IPS-20b (cell line): ENCODE results near the gene CXCR6.

Experiments used
- H3K27ac ChIP-seq: one replicate; pipeline ENCODE4 v1.5.1; 2013; ENCODE audit warnings: low read length
- H3K27me3 ChIP-seq: 2 replicates; pipeline ENCODE4 v1.6.1; 2013; ENCODE audit warnings: mild to moderate bottlenecking, low read length, inconsistent platforms; ENCODE audit not compliant: insufficient read depth
- H3K36me3 ChIP-seq: 2 replicates; pipeline ENCODE4 v1.6.1; 2013; ENCODE audit warnings: low read depth, mild to moderate bottlenecking, inconsistent platforms, low read length, moderate library complexity; ENCODE audit not compliant: insufficient read depth
- H3K4me1 ChIP-seq: 2 replicates; pipeline ENCODE4 v1.6.1; 2013; ENCODE audit warnings: mild to moderate bottlenecking, control low read depth, inconsistent platforms, low read length, moderate library complexity; ENCODE audit not compliant: insufficient read depth
- H3K4me3 ChIP-seq: 2 replicates; pipeline ENCODE4 v1.5.1; 2013; ENCODE audit warnings: mild to moderate bottlenecking, low read length, inconsistent platforms
- H3K9ac ChIP-seq: 2 replicates; pipeline ENCODE4 v1.6.1; 2013; ENCODE audit warnings: low read depth, mild to moderate bottlenecking, inconsistent platforms, low read length, moderate library complexity
- H3K9me3 ChIP-seq: 2 replicates; pipeline ENCODE4 v1.6.1; 2013; ENCODE audit warnings: mild to moderate bottlenecking, low read depth, low read length, inconsistent platforms; ENCODE audit not compliant: insufficient read depth

The CXCR6 gene

DNA sequence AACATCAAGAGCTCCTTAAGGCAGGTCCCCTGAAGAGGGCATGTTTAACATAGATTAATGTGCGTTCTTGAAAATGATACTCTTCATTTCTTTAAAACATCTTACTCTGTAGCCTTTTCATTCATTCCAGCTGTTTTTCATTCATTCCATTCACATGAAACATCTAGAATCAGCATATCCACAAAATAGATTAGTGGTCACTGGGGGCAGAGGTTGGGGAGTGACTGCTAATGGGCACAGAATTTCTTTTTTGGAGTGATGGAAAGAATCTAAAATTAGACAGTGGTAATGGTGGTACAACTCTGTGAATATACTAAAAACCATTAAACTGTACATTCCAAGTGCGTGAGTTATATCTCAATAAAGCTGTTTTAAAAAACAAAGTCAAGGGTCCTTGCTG, 15.4 kb upstream of the CXCR6 start:
- Histone ChIP-seq H3K27ac (no peak overlapping the region), H3K9me3 (no peaks in the 10 kb centered on the region), H3K9ac (no peak overlapping the region), H3K4me1 (no peaks in the 10 kb centered on the region), H3K27me3 (no peaks in the 10 kb centered on the region), H3K36me3 (peaks cover 76% of the 10 kb centered on the region), H3K4me3 (no peak overlapping the region)

DNA sequence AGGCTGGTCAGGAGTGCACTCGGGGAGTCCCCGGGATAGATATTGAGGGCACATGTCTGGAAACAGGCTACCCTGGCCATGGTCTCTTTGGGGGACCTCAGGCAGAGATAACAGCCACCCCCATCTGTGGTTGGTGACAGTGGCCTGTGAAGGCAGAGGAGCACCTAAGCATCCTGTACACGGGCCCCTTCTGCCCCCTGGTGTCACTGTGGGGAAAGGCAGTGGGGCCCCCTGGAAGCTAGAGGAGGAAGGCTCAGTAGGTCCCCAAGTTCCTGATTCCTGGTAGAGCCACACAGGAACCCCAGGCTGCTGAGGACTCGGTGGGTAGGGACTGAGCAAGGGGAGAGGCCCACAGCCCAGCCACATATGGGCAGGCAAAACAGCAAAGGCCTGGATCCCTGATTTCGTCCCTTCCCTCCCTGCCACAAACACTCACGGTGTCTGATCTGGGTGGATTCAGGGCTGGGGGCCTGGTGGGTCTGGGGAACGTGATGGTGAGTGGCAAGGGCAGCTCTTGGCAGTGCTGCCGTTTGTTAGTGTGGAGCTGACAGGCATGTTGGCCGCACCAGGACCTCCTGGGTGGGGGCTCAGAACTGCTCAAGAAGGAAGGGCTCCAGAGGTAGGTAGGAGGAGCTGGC, 14.1 kb upstream of the CXCR6 start:
- H3K4me3 ChIP-seq, result no peak overlapping the region
- no peak overlapping the region for H3K27ac ChIP-seq
- H3K27me3 ChIP-seq, result no peaks in the 10 kb centered on the region
- H3K36me3 ChIP-seq, result peaks cover 75% of the 10 kb centered on the region
- no peaks in the 10 kb centered on the region for H3K4me1 ChIP-seq
- H3K9me3 ChIP-seq, result no peaks in the 10 kb centered on the region
- H3K9ac ChIP-seq, result no peak overlapping the region

GRCh38 chr3:45931496-45931895, 11.8 kb upstream of the CXCR6 start:
- H3K27me3 ChIP-seq, result no peaks in the 10 kb centered on the region
- H3K36me3 ChIP-seq, result peaks cover 93% of the 10 kb centered on the region

DNA sequence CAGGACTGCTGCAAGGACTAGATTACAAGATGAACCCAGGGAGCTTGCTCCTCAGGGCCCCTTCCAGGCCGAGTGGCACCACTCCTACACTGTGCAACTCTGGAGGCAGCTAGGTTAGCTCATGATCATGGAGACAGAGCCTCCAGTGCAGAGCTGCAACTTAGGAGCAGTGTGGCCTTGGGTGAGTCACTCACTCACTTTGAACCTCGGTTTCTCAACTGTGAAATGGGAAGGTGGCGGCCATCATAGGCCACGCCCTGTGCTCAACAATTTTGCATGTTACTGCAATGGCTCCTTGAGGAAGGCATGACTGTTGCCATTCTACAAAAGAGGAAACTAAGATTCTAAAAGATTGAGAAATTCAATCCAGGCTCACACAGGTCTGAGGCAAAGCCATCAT, 11.2 kb upstream of the CXCR6 start:
- Histone ChIP-seq H3K36me3 (peaks cover 97% of the 10 kb centered on the region), H3K4me3 (no peak overlapping the region), H3K27me3 (no peaks in the 10 kb centered on the region), H3K9me3 (no peaks in the 10 kb centered on the region), H3K4me1 (no peaks in the 10 kb centered on the region), H3K27ac (no peak overlapping the region), H3K9ac (no peak overlapping the region)

More at GRCh38 chr3:45931496-45931895, 11.8 kb upstream of the CXCR6 start:
- H3K9me3 ChIP-seq, result no peaks in the 10 kb centered on the region
- H3K4me3 ChIP-seq, result no peak overlapping the region
- no peak overlapping the region for H3K27ac ChIP-seq
- no peak overlapping the region for H3K9ac ChIP-seq
- no peaks in the 10 kb centered on the region for H3K4me1 ChIP-seq

DNA sequence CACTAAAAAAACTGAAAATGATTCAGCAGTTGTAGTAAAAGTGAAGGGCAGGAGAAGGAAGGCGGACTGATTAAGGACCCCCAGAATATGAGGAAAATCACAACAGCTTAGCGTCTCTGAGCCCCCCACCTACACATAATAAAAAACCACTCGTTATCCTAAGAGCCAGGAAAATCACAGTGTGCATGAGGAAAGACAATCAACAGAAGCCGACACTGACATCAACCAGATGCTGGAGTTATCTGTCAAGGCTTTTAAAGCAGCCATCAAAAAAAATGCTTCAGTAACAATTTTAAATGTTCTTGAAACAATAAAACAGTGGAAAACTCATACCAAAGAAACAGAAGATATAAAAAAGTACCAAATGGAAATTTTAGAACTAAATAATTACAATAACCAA, 9.7 kb upstream of the CXCR6 start:
- H3K27me3 ChIP-seq, result no peaks in the 10 kb centered on the region
- H3K4me3 ChIP-seq, result no peak overlapping the region
- H3K27ac ChIP-seq, result no peak overlapping the region
- no peaks in the 10 kb centered on the region for H3K9me3 ChIP-seq
- H3K9ac ChIP-seq, result no peak overlapping the region
- H3K4me1 ChIP-seq, result no peaks in the 10 kb centered on the region
- H3K36me3 ChIP-seq, result peaks cover 88% of the 10 kb centered on the region

- no peaks in the 10 kb centered on the region for H3K9me3 ChIP-seq
- H3K27ac ChIP-seq, result no peak overlapping the region
- no peaks in the 10 kb centered on the region for H3K27me3 ChIP-seq
- peaks cover 7% of the 10 kb centered on the region; the same call in 1 of the 2 replicates for H3K4me1 ChIP-seq
- H3K9ac ChIP-seq, result no peak overlapping the region
- no peak overlapping the region for H3K4me3 ChIP-seq
- H3K36me3 ChIP-seq, result peaks cover 62% of the 10 kb centered on the region
These were observed 7.0 kb upstream of the CXCR6 start for GRCh38 chr3:45936261-45936660.

DNA sequence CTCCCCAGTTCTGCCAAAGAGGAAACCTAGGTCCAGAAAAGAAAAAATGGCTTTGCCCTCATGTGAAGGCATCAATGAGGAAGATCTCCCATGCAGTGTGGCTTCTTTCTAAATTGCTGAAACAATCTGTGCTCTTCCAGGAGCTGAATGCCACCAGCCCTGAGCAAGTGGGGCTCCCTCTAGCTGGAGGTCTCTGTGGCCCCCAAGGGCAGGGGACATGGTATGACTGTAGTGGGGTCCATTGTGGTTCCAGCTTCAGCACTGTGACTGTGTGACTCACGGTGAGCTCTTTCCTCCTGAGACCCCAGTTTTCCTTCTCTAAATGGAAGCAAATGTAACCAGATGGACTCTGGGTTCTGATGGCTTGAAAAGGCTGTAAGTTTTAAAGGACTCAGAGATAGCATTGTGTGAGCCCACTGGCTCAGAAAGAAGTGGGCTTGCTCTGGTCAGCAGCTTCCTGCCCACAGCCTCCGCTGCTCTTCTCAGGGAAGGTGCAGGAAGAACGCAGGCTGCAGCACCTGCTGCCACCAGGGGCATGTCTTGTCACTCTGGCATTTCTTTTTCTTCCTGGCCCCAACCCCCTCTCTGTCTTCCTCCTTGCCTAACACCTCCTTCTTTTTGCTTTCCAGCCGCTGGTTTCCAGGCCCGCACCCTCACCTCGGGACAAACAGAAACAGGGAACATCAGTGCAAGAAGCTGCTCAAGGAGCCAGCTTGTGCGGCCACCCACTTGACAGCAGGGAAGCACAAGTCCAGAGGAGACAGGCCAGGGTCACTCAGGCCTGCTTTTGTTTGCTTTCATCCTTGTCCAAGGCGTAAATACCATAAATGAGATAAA, 5.8 kb upstream of the CXCR6 start:
- H3K36me3 ChIP-seq, result peaks cover 51% of the 10 kb centered on the region

GRCh38 chr3:45938043-45938435, 5.2 kb upstream of the CXCR6 start:
- no peak overlapping the region for H3K4me3 ChIP-seq
- H3K36me3 ChIP-seq, result peaks cover 45% of the 10 kb centered on the region
- no peak overlapping the region for H3K27ac ChIP-seq
- no peaks in the 10 kb centered on the region for H3K9me3 ChIP-seq
- H3K27me3 ChIP-seq, result no peaks in the 10 kb centered on the region
- peaks cover 7% of the 10 kb centered on the region; the same call in 1 of the 2 replicates for H3K4me1 ChIP-seq
- no peak overlapping the region for H3K9ac ChIP-seq

More for the DNA sequence above, 5.8 kb upstream of the CXCR6 start:
- Histone ChIP-seq H3K9me3 (no peaks in the 10 kb centered on the region), H3K4me1 (peaks cover 7% of the 10 kb centered on the region; the same call in 1 of the 2 replicates), H3K27ac (no peak overlapping the region), H3K4me3 (no peak overlapping the region), H3K27me3 (no peaks in the 10 kb centered on the region), H3K9ac (no peak overlapping the region)

GRCh38 chr3:45938864-45939263, 4.4 kb upstream of the CXCR6 start:
- Histone ChIP-seq H3K9ac (no peak overlapping the region), H3K36me3 (peaks cover 37% of the 10 kb centered on the region), H3K4me3 (no peak overlapping the region), H3K9me3 (no peaks in the 10 kb centered on the region), H3K27me3 (no peaks in the 10 kb centered on the region), H3K4me1 (peaks cover 7% of the 10 kb centered on the region; the same call in 1 of the 2 replicates), H3K27ac (no peak overlapping the region)

DNA sequence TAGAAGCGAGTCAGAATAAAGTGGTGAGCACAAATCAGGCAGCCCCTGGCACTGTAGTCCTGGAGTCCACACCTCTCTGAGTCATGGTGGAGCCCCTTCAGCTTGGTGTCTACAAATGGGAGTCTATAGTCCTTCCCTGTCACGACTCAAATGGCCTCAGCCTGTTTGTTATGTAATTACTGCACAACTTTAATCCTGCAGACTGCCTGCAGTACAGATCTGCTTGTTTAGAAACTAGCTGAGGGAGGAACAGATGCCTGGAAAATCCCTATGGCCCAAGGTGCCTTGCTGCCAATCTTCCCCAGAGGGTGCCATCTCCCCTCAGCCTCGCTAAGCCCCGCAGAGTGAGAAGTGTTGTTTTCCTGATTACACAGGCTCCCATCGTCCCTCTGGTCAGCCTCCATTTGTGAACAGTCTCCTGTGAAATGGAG, 3.9 kb upstream of the CXCR6 start:
- Histone ChIP-seq H3K27me3 (no peaks in the 10 kb centered on the region), H3K4me1 (peaks cover 7% of the 10 kb centered on the region; the same call in 1 of the 2 replicates), H3K4me3 (no peak overlapping the region), H3K9ac (no peak overlapping the region), H3K27ac (no peak overlapping the region), H3K9me3 (no peaks in the 10 kb centered on the region), H3K36me3 (peaks cover 32% of the 10 kb centered on the region)

DNA sequence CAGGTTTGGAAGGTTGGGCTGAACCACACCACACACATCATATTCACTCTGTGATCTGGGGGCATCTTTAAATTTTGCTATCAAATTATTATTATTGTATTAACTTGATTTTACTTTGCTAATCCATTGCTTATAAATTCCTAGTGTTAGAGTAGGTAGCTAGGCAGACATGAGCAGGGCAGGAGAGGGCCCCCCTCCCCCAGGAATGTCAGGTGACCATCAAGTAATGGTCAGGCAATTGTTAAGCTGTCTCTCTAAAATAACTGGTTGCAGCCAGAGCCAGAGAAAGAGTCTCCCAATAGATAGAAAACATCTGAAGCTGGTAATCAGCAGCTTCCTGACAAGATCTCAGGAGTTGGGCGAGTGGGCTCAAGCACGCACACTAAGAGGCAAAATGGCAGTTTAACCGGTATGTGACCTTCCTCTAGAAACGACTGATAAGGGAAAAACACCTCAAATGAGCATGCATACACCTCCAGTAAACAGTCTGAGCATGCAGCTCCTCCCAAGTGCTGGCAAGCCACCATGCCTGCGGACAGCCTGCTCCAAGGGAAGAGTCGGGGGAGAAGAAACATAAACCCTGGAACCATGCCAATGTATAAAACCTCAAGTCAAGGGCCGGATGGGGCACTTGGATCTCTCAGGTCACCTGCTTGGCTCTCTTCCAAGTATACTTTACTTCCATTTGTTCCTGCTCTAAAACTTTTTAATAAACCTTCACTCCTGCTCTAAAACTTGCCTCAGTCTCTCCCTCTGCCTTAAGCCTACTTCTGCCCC, 3.1 kb upstream of the CXCR6 start:
- Histone ChIP-seq H3K36me3 (peaks cover 24% of the 10 kb centered on the region), H3K9me3 (no peaks in the 10 kb centered on the region), H3K4me3 (no peak overlapping the region), H3K4me1 (peaks cover 7% of the 10 kb centered on the region; the same call in 1 of the 2 replicates), H3K27me3 (no peaks in the 10 kb centered on the region), H3K9ac (no peak overlapping the region), H3K27ac (no peak overlapping the region)
